GM21576 (cell line): ENCODE results near the gene SEC16A.
"Not testable (repeated sequence)": the region's sequence is repeated elsewhere in the genome, so short reads cannot be mapped to it uniquely, and the experiment has no call there.

Experiments used
- ATAC-seq: cut with Tn5 transposase; IDR thresholded peaks from one replicate; pipeline ENCODE4 v1.9.1; 2021; ENCODE audit warnings: mild to moderate bottlenecking, moderate library complexity; ENCODE audit not compliant: unreplicated experiment

The SEC16A gene

GRCh38 chr9:136425367-136425766 is 57.5 kb downstream of the SEC16A start:
- ATAC-seq = not testable (repeated sequence)

GRCh38 chr9:136424750-136425362 is 58.0 kb downstream of the SEC16A start:
- ATAC-seq = no peak

GRCh38 chr9:136423432-136424146 is 59.3 kb downstream of the SEC16A start:
- ATAC-seq = no peak

- ATAC-seq = no peak
Measured at GRCh38 chr9:136422876-136423275, 60.0 kb downstream of the SEC16A start.

GRCh38 chr9:136421791-136422190 is 61.0 kb downstream of the SEC16A start:
- no peak for ATAC-seq

- no peak for ATAC-seq
Measured at GRCh38 chr9:136419092-136419420, 63.8 kb downstream of the SEC16A start.

GRCh38 chr9:136418182-136419091 is 64.4 kb downstream of the SEC16A start:
- ATAC-seq = no peak

- ATAC-seq = no peak
Measured at GRCh38 chr9:136416914-136417313, 65.9 kb downstream of the SEC16A start.

GRCh38 chr9:136416427-136416826 is 66.4 kb downstream of the SEC16A start:
- no peak for ATAC-seq

- no peak for ATAC-seq
Measured at GRCh38 chr9:136412962-136413361, 69.9 kb downstream of the SEC16A start.

GRCh38 chr9:136411378-136411777 is 71.5 kb downstream of the SEC16A start:
- ATAC-seq = no peak

- ATAC-seq = peak; percentile 84
Measured at GRCh38 chr9:136410500-136411287, 72.1 kb downstream of the SEC16A start, which contains the start of the genes ENTR1 and PMPCA. TSS of gene ENTR1 (minus strand) at chr9:136410614. CDS start at chr9:136410397, 217 bp downstream. TSS of gene PMPCA (plus strand) at chr9:136410658. CDS start at chr9:136410669, 11 bp downstream.

GRCh38 chr9:136409557-136410455 is 73.0 kb downstream of the SEC16A start:
- ATAC-seq = no peak

GRCh38 chr9:136407911-136408310 is 74.9 kb downstream of the SEC16A start:
- no peak for ATAC-seq

GRCh38 chr9:136407061-136407460 is 75.8 kb downstream of the SEC16A start:
- not testable (repeated sequence) for ATAC-seq

GRCh38 chr9:136405904-136406303 is 76.9 kb downstream of the SEC16A start:
- not testable (repeated sequence) for ATAC-seq

GRCh38 chr9:136405481-136405880 is 77.4 kb downstream of the SEC16A start:
- no peak for ATAC-seq

- ATAC-seq = no peak
Measured at GRCh38 chr9:136404801-136405136, 78.1 kb downstream of the SEC16A start.

GRCh38 chr9:136403915-136404800 is 78.7 kb downstream of the SEC16A start:
- no peak for ATAC-seq
